CD4-positive, alpha-beta T cell treated with Interleukin-4 for 1 hour (primary cell): ENCODE data around the gene GTF3A.
"Not testable (repeated sequence)": the region's sequence is repeated elsewhere in the genome, so short reads cannot be mapped to it uniquely, and the experiment has no call there.

Source experiments
- DNase-seq, 2 donors: peaks; one replicate each; pipeline ENCODE4 v3.0.0-alpha.2; 2020 to 2022

GTF3A gene

GRCh38 chr13:27424246-27425157 is at the start of gene GTF3A:
Gene GTF3A, plus strand, starts transcription at chr13:27424619.
- DNase-seq, result peak; percentile 88 to 90

GRCh38 chr13:27374650-27375049 is 49.8 kb upstream of the GTF3A start:
- peak; percentile 59 to 66 for DNase-seq

GRCh38 chr13:27375686-27376326 is 48.6 kb upstream of the GTF3A start:
- peak; percentile 48 to 53 for DNase-seq

GRCh38 chr13:27379126-27379525 is 45.3 kb upstream of the GTF3A start:
- no peak for DNase-seq

GRCh38 chr13:27379694-27380641 is 44.5 kb upstream of the GTF3A start:
- DNase-seq, result peak; percentile 42 to 43

- DNase-seq, result no peak
Measured at GRCh38 chr13:27381601-27382000, 42.8 kb upstream of the GTF3A start.

GRCh38 chr13:27383104-27383921 is 41.1 kb upstream of the GTF3A start:
- no peak for DNase-seq

- DNase-seq, result no peak
Measured at GRCh38 chr13:27384285-27384684, 40.1 kb upstream of the GTF3A start.

GRCh38 chr13:27388241-27388640 is 36.2 kb upstream of the GTF3A start:
- no peak for DNase-seq

- no peak for DNase-seq
Measured at GRCh38 chr13:27389891-27390290, 34.5 kb upstream of the GTF3A start.

GRCh38 chr13:27391471-27391870 is 32.9 kb upstream of the GTF3A start:
- no peak for DNase-seq

- DNase-seq, result no peak
Measured at GRCh38 chr13:27393101-27393500, 31.3 kb upstream of the GTF3A start.

- DNase-seq, result no peak
Measured at GRCh38 chr13:27395007-27395510, 29.4 kb upstream of the GTF3A start.

- no peak for DNase-seq
Measured at GRCh38 chr13:27396252-27396846, 28.1 kb upstream of the GTF3A start.

GRCh38 chr13:27398360-27398759 is 26.1 kb upstream of the GTF3A start:
- no peak for DNase-seq

GRCh38 chr13:27400405-27400804 is 24.0 kb upstream of the GTF3A start:
- not testable (repeated sequence) for DNase-seq

- peak in 1 of 2 donors; percentile 47 for DNase-seq
Measured at GRCh38 chr13:27401210-27401609, 23.2 kb upstream of the GTF3A start.

GRCh38 chr13:27403203-27403678 is 21.2 kb upstream of the GTF3A start:
- DNase-seq, result no peak

GRCh38 chr13:27403727-27404385 is 20.6 kb upstream of the GTF3A start:
- DNase-seq, result no peak

- DNase-seq, result no peak
Measured at GRCh38 chr13:27404680-27405079, 19.7 kb upstream of the GTF3A start.
